ENCODE results near the gene PRKN.

PRKN gene

DNA sequence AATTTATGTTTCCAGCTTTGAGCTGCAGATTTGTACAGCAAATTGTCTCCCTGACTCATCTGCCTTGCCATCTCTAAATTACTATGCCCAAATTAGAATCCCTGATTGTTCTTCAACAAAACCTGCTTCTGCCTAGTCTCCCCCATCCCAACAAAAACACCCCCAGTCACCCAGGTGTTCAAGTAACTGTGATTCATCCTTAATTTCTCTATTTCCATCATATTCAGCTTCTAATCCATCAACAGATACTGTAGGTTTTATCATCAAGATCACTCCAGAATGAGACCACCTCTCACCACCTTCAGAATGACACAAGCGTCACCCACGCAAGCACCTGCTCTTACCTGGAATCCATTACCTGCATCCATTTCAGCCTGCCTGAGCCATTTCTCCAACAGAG lies 498.5 kb downstream of the PRKN start:
- no peaks in the 10 kb centered on the region for H3K36me3 ChIP-seq (ENCODE audit: insufficient read depth, low read length)
- peaks cover 10% of the 10 kb centered on the region for H3K4me1 ChIP-seq (ENCODE audit: insufficient read depth, low read length)
- H3K9me3 ChIP-seq (ENCODE audit: low read length), result no peaks in the 10 kb centered on the region
- H3K27ac ChIP-seq (ENCODE audit: low read depth, low read length), result no peak overlapping the region
- no peak overlapping the region for H3K4me3 ChIP-seq (ENCODE audit: low read depth in 1 of 2, low read length in 2 of 2)
- no peak overlapping the region for H3K9ac ChIP-seq (ENCODE audit: low read length)
- H3K27me3 ChIP-seq (ENCODE audit: control insufficient read depth in 1 of 2, insufficient read depth in 2 of 2, low read length in 2 of 2), result no peaks in the 10 kb centered on the region

DNA sequence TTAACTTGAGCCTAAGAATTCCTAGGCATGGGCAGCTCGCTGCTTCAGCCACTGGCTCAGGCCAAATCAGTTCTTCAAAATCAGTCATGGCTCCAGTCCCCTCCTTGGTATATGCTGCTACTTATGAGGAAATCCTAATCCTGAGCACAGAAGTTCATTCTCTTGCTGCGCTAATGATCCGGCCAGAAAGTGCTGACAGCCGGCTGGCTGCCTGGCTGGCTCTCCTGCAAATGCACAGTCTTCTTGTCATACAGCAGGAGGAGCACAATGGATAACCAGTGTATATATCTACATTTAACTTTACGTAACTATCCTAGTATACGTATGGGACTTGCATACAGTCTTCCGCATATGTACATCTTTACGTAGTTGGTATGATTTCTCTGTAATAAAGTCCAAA lies 500.8 kb downstream of the PRKN start:
- Histone ChIP-seq H3K4me3 (ENCODE audit: low read depth in 1 of 2, low read length in 2 of 2) (no peak overlapping the region), H3K27ac (ENCODE audit: low read depth, low read length) (no peak overlapping the region), H3K4me1 (ENCODE audit: insufficient read depth, low read length) (peaks cover 10% of the 10 kb centered on the region), H3K27me3 (ENCODE audit: control insufficient read depth in 1 of 2, insufficient read depth in 2 of 2, low read length in 2 of 2) (no peaks in the 10 kb centered on the region), H3K36me3 (ENCODE audit: insufficient read depth, low read length) (no peaks in the 10 kb centered on the region), H3K9ac (ENCODE audit: low read length) (no peak overlapping the region), H3K9me3 (ENCODE audit: low read length) (no peaks in the 10 kb centered on the region)

DNA sequence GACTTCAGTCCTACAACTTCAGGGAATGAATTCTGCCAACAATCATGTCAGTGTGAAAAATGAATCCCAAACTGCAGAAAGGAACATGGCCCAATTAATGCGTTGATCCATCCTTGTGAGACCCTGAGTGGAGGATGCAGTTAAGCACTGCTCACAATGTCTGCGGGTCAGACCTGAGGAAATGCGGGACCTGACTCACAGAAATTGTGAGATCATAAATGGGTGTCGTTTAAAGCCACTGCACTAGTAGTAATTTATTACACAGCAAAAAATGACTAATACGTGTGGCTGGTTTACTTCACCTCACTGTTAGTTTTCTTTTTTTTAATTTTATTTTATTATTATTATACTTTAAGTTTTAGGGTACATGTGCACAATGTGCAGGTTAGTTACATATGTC lies 505.0 kb downstream of the PRKN start:
- no peaks in the 10 kb centered on the region for H3K27me3 ChIP-seq (ENCODE audit: control insufficient read depth in 1 of 2, insufficient read depth in 2 of 2, low read length in 2 of 2)
- H3K4me1 ChIP-seq (ENCODE audit: insufficient read depth, low read length), result no peaks in the 10 kb centered on the region
- no peaks in the 10 kb centered on the region for H3K36me3 ChIP-seq (ENCODE audit: insufficient read depth, low read length)
- H3K4me3 ChIP-seq (ENCODE audit: low read depth in 1 of 2, low read length in 2 of 2), result no peak overlapping the region
- no peak overlapping the region for H3K9ac ChIP-seq (ENCODE audit: low read length)
- no peak overlapping the region for H3K27ac ChIP-seq (ENCODE audit: low read depth, low read length)
- no peaks in the 10 kb centered on the region for H3K9me3 ChIP-seq (ENCODE audit: low read length)

DNA sequence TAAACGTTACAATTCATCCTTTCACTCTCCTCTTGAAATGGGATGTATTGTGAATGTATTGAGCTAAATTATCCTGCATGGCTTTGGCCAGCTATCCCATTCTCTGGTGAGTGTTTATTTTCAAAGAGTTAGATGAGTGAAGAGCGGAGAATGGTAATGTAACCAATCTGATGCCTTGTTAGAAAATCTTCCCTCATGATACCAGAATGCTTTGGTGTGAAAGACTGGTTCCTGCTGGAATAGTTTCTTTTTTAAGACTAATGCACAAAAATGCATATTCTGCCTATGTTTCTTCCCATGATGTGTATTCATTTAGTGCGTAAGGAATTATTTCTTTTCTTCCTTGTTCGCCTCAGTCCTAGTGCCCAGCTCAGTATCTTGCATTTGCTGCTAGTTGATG lies 506.7 kb downstream of the PRKN start:
- H3K27ac ChIP-seq (ENCODE audit: low read depth, low read length), result no peak overlapping the region
- H3K4me3 ChIP-seq (ENCODE audit: low read depth in 1 of 2, low read length in 2 of 2), result no peak overlapping the region
- H3K36me3 ChIP-seq (ENCODE audit: insufficient read depth, low read length), result no peaks in the 10 kb centered on the region
- H3K27me3 ChIP-seq (ENCODE audit: control insufficient read depth in 1 of 2, insufficient read depth in 2 of 2, low read length in 2 of 2), result no peaks in the 10 kb centered on the region
- H3K9ac ChIP-seq (ENCODE audit: low read length), result no peak overlapping the region
- no peaks in the 10 kb centered on the region for H3K4me1 ChIP-seq (ENCODE audit: insufficient read depth, low read length)
- H3K9me3 ChIP-seq (ENCODE audit: low read length), result no peaks in the 10 kb centered on the region

DNA sequence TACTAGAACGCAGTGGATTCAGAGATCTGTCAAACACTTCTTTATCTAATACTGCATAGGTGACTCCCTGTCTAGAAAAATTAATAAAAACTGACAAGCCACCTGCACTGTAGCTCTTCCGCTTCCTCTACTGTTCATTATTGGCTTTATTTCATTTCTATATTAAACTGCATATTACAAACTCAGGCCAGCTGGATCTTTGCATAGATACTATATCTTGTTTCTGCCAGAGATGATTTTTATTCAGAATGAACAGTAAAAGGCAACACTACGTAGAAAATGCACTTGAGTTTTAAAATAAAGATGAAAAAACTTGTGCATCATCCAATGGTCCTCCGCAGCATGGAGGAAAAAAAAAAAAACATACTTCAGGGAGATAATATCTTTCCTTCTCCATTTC lies 508.3 kb downstream of the PRKN start:
- H3K9ac ChIP-seq (ENCODE audit: low read length), result no peak overlapping the region
- H3K36me3 ChIP-seq (ENCODE audit: insufficient read depth, low read length), result no peaks in the 10 kb centered on the region
- H3K9me3 ChIP-seq (ENCODE audit: low read length), result no peaks in the 10 kb centered on the region
- no peak overlapping the region for H3K4me3 ChIP-seq (ENCODE audit: low read depth in 1 of 2, low read length in 2 of 2)
- no peak overlapping the region for H3K27ac ChIP-seq (ENCODE audit: low read depth, low read length)
- no peaks in the 10 kb centered on the region for H3K27me3 ChIP-seq (ENCODE audit: control insufficient read depth in 1 of 2, insufficient read depth in 2 of 2, low read length in 2 of 2)
- H3K4me1 ChIP-seq (ENCODE audit: insufficient read depth, low read length), result no peaks in the 10 kb centered on the region

DNA sequence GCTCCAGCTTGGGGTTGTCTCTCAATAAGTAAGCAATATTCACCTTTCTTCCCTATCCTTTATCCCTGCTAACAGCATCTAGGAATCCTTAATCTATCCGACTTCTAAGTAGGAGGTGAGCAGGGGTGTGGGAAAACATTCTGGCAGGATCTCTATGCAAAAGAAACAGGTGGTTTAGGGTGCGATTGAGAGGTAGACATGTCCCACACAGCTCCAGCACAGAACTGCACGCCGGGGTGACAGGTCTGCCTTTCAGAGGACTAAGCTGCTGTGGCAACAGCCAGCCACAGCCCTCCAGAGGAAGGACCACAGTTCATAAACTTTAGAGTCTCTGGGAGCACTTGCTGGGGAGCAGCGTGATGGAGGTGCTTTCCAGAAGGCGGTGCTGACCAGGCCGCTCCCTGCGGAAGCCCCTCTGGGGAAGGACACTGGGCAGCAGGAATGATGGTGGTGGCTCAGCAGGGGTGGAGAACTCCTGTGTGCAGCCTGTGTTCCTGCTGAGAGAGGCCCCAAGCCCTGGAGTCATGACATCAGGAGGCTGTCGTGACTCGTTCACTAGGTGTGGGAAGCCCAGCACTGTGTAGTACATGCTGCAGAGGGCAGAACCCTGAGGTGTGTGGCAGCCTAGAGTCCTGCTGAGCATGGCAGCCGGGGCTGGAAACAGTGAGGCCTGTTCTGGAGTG lies 509.6 kb downstream of the PRKN start:
- Histone ChIP-seq H3K9me3 (ENCODE audit: low read length) (no peaks in the 10 kb centered on the region), H3K9ac (ENCODE audit: low read length) (no peak overlapping the region), H3K36me3 (ENCODE audit: insufficient read depth, low read length) (no peaks in the 10 kb centered on the region), H3K27me3 (ENCODE audit: control insufficient read depth in 1 of 2, insufficient read depth in 2 of 2, low read length in 2 of 2) (no peaks in the 10 kb centered on the region), H3K4me3 (ENCODE audit: low read depth in 1 of 2, low read length in 2 of 2) (no peak overlapping the region), H3K4me1 (ENCODE audit: insufficient read depth, low read length) (no peaks in the 10 kb centered on the region), H3K27ac (ENCODE audit: low read depth, low read length) (no peak overlapping the region)

DNA sequence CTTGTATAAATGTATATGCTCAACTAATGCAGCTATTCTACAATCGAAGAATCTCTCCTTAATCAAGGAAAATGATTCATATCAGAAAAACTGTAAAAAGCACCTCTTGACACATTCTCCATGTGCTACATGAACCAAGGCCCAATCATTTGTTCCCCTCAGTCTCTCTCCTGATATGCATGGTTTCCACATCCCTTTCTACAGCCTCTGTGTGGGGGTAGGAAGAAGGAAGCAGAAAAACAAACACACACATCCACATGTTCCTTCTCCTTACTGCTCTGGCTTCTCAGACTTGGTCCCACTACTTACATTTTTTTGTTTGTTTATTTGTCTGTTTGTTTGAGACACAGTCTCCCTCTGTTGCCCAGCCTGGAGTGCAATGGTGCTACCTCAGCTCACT lies 510.5 kb downstream of the PRKN start:
- no peaks in the 10 kb centered on the region for H3K9me3 ChIP-seq (ENCODE audit: low read length)
- H3K9ac ChIP-seq (ENCODE audit: low read length), result no peak overlapping the region
- H3K36me3 ChIP-seq (ENCODE audit: insufficient read depth, low read length), result no peaks in the 10 kb centered on the region
- no peak overlapping the region for H3K27ac ChIP-seq (ENCODE audit: low read depth, low read length)
- H3K4me3 ChIP-seq (ENCODE audit: low read depth in 1 of 2, low read length in 2 of 2), result no peak overlapping the region
- no peaks in the 10 kb centered on the region for H3K27me3 ChIP-seq (ENCODE audit: control insufficient read depth in 1 of 2, insufficient read depth in 2 of 2, low read length in 2 of 2)
- no peaks in the 10 kb centered on the region for H3K4me1 ChIP-seq (ENCODE audit: insufficient read depth, low read length)

DNA sequence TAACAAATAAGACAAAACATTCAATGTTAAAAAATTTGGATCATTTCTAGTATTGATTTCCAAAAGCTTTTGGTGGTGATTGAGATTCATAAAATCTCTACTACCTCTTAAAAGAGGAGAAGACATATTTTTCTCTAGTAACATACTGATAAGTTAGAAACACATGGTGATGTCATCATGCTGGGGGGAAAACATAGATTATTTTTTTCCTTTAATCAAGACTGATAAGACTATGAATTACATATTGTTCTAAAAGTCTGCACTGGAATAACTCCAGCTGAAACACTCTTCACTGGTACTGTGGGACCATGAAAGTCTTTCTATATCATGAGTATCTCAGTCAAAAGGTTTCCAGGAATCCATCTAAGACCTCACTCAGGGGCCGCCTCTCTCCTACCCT lies 515.8 kb downstream of the PRKN start:
- Histone ChIP-seq H3K27ac (ENCODE audit: low read depth, low read length) (no peak overlapping the region), H3K4me1 (ENCODE audit: insufficient read depth, low read length) (no peaks in the 10 kb centered on the region), H3K9ac (ENCODE audit: low read length) (no peak overlapping the region), H3K27me3 (ENCODE audit: control insufficient read depth in 1 of 2, insufficient read depth in 2 of 2, low read length in 2 of 2) (no peaks in the 10 kb centered on the region), H3K36me3 (ENCODE audit: insufficient read depth, low read length) (no peaks in the 10 kb centered on the region), H3K4me3 (ENCODE audit: low read depth in 1 of 2, low read length in 2 of 2) (no peak overlapping the region), H3K9me3 (ENCODE audit: low read length) (no peaks in the 10 kb centered on the region)

DNA sequence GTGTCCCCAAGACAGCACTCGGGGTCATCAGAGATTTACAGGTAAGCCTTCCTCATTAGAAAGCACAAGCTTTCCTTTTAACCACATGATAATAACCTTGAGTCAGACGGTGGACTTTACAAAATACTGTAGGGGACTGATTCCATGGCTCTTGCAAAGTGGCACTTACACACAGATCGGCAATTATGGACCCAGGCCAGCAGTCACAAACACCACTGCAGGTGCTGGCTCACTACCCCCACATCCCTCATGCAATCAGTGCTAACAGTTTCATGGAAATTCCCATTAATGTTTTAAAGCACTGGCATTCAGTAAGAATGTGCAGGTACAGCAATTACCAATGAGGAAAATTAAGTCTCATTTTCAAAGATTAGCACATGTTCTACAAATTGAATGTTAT lies 516.5 kb downstream of the PRKN start:
- no peaks in the 10 kb centered on the region for H3K27me3 ChIP-seq (ENCODE audit: control insufficient read depth in 1 of 2, insufficient read depth in 2 of 2, low read length in 2 of 2)
- H3K27ac ChIP-seq (ENCODE audit: low read depth, low read length), result no peak overlapping the region
- no peak overlapping the region for H3K9ac ChIP-seq (ENCODE audit: low read length)
- no peaks in the 10 kb centered on the region for H3K9me3 ChIP-seq (ENCODE audit: low read length)
- no peak overlapping the region for H3K4me3 ChIP-seq (ENCODE audit: low read depth in 1 of 2, low read length in 2 of 2)
- no peaks in the 10 kb centered on the region for H3K36me3 ChIP-seq (ENCODE audit: insufficient read depth, low read length)
- no peaks in the 10 kb centered on the region for H3K4me1 ChIP-seq (ENCODE audit: insufficient read depth, low read length)

DNA sequence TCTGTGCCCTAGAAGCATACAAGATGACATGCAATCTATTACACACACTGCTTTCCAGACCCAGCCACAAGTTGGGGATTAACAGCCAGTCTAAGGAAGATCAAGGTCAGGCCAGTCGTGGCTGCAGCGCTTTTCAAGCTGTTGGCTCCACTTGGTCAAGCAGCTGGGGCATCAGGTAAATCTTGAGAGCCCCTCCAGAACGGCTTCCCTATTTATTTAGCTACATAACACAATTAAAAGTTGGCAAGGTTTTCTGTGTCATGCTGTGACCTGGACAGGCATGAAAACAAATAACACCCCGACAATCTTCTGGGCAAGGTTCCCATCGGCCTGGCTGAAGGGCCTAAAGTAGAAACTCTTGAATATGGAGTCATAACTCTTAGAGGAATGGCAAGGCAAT lies 524.3 kb downstream of the PRKN start:
- Histone ChIP-seq H3K9me3 (ENCODE audit: low read length) (no peaks in the 10 kb centered on the region), H3K27me3 (ENCODE audit: control insufficient read depth in 1 of 2, insufficient read depth in 2 of 2, low read length in 2 of 2) (no peaks in the 10 kb centered on the region), H3K27ac (ENCODE audit: low read depth, low read length) (no peak overlapping the region), H3K9ac (ENCODE audit: low read length) (no peak overlapping the region), H3K36me3 (ENCODE audit: insufficient read depth, low read length) (no peaks in the 10 kb centered on the region), H3K4me3 (ENCODE audit: low read depth in 1 of 2, low read length in 2 of 2) (no peak overlapping the region), H3K4me1 (ENCODE audit: insufficient read depth, low read length) (peaks cover 10% of the 10 kb centered on the region)

DNA sequence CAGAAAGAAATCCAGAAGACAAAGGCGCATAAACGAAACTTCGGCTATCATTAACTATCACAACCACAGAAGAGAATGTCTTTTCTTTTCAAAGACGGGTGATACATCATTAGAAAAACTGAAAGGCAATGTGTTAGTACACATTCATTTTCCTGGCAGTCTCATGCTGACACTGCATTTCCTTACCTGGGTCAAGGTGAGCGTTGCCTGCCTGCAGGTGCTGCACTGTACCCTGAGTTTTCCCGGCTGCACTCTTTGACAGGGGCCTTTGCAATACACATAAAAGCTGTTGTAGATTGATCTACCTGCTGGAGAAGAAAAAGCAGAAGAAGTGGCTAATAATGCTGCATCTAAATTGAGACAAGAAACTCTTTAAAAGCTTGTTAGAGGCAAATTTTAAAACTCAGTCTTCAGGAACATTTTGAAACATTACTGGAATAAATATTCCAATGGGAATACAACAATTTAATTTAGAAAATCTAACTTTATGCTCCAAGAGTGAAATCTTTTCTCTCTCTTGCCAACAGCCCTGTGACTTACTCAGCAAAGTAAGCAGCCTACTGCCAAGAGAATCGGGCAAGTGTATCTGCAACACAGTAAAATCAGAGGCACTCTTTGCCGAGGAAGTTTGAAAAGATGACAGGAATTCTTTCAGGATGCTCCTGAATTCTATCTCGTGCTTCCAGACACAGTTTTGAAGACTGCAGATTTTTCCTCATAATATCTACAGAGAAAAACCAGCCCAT lies 526.4 kb downstream of the PRKN start:
- no peaks in the 10 kb centered on the region for H3K9me3 ChIP-seq (ENCODE audit: low read length)
- no peaks in the 10 kb centered on the region for H3K36me3 ChIP-seq (ENCODE audit: insufficient read depth, low read length)
- H3K27me3 ChIP-seq (ENCODE audit: control insufficient read depth in 1 of 2, insufficient read depth in 2 of 2, low read length in 2 of 2), result no peaks in the 10 kb centered on the region
- H3K27ac ChIP-seq (ENCODE audit: low read depth, low read length), result no peak overlapping the region
- H3K4me1 ChIP-seq (ENCODE audit: insufficient read depth, low read length), result peaks cover 10% of the 10 kb centered on the region
- no peak overlapping the region for H3K9ac ChIP-seq (ENCODE audit: low read length)
- H3K4me3 ChIP-seq (ENCODE audit: low read depth in 1 of 2, low read length in 2 of 2), result no peak overlapping the region

DNA sequence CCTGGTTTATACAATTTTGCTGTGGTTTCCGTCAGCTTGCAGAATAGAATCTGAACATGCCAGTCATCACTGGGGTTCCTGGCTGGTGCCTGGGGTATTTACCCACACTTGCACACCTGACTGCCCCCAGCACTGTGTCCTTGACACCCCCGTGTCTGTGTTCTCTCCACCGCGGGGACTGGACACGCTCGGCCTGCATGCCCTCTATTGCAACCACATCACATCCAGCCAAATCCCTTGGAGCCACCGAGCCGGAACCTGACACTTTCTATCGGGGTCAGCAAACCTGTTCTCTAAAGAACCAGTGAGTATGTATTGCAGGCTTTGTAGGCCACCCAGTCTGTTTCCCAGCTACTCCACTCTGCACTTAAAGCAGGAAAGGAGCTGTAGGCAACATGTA lies 527.5 kb downstream of the PRKN start:
- Histone ChIP-seq H3K27ac (ENCODE audit: low read depth, low read length) (no peak overlapping the region), H3K4me1 (ENCODE audit: insufficient read depth, low read length) (peaks cover 10% of the 10 kb centered on the region), H3K36me3 (ENCODE audit: insufficient read depth, low read length) (no peaks in the 10 kb centered on the region), H3K4me3 (ENCODE audit: low read depth in 1 of 2, low read length in 2 of 2) (no peak overlapping the region), H3K9ac (ENCODE audit: low read length) (no peak overlapping the region), H3K9me3 (ENCODE audit: low read length) (no peaks in the 10 kb centered on the region), H3K27me3 (ENCODE audit: control insufficient read depth in 1 of 2, insufficient read depth in 2 of 2, low read length in 2 of 2) (no peaks in the 10 kb centered on the region)
